SKM-1 treated with dmso at 0.1 percent for 144 hours (cell line): ENCODE data around the gene HBZ.
"Not testable (repeated sequence)": the region's sequence is repeated elsewhere in the genome, so short reads cannot be mapped to it uniquely, and the experiment has no call there.

ENCODE experiments used
- DNase-seq: peaks from one replicate; lab custom pipeline; 2025; ENCODE audit not compliant: unreplicated experiment; lab: John Stamatoyannopoulos, UW

HBZ gene

DNA sequence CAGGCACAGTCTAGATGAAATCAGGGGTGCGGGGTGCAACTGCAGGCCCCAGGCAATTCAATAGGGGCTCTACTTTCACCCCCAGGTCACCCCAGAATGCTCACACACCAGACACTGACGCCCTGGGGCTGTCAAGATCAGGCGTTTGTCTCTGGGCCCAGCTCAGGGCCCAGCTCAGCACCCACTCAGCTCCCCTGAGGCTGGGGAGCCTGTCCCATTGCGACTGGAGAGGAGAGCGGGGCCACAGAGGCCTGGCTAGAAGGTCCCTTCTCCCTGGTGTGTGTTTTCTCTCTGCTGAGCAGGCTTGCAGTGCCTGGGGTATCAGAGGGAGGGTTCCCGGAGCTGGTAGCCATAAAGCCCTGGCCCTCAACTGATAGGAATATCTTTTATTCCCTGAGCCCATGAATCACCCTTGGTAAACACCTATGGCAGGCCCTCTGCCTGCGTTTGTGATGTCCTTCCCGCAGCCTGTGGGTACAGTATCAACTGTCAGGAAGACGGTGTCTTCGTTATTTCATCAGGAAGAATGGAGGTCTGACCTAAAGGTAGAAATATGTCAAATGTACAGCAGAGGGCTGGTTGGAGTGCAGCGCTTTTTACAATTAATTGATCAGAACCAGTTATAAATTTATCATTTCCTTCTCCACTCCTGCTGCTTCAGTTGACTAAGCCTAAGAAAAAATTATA, 25.7 kb downstream of the HBZ start:
- DNase-seq = no peak

DNA sequence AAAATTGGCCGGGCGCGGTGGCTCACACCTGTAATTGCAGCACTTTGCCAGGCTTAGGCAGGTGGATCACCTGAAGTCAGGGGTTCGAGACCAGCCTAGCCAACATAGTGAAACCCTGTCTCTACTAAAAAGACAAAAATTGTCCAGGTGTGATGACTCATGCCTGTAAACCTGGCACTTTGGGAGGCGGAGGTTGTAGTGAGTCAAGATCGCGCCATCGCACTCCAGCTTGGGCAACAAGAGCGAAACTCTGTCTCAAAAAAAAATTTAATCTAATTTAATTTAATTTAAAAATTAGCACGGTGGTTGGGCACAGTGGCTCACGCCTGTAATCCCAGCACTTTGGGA, 26.2 kb downstream of the HBZ start:
- DNase-seq = no peak

DNA sequence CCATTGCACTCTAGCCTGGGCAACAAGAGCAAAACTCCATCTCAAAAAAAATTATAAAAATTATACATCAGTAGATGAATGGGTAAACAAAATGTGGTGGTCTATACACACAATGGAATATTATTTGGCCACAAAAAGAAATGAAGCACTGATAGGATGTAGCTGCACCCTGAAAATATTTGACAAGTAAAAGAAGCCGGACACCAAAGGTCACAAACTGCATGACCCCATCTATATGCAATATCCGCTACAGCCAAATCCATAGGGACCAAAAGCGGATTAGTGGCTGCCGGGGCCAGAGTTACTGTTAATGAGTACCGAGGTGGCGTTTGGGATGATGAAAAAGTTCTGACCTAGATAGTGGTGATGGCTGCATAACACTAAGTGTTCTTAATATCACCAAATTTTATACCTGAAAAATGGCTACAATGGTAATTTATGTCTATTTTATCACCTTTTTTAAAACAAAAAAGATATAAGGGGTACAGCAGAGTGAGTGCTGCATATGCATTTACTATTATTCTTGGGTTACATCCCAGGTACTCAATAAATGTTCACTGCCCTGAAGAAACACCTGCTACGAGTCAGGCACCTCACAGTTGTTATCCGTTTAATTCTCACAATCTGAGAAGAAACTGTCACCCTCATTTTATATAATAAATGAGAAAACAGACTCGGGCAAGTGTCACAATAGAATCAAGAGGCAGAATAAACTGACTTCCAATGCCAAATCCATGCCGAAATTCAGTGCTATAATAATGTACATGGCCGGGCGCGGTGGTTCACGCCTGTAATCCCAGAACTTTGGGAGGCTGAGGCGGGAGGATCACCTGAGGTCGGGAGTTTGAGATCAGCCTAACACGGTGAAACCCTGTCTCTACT, 27.0 kb downstream of the HBZ start:
- DNase-seq = no peak

DNA sequence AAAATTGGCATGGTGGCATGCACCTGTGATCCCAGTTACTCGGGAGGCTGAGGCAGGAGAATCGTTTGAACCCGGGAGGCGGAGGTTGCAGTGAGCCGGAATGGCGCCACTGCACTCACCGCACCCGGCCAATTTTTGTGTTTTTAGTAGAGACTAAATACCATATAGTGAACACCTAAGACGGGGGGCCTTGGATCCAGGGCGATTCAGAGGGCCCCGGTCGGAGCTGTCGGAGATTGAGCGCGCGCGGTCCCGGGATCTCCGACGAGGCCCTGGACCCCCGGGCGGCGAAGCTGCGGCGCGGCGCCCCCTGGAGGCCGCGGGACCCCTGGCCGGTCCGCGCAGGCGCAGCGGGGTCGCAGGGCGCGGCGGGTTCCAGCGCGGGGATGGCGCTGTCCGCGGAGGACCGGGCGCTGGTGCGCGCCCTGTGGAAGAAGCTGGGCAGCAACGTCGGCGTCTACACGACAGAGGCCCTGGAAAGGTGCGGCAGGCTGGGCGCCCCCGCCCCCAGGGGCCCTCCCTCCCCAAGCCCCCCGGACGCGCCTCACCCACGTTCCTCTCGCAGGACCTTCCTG, 27.7 kb downstream of the HBZ start, which contains the start of gene HBQ1:
Gene HBQ1, plus strand, starts transcription at position 359 of the 575 bp plus-strand sequence. Its CDS starts 28 bp downstream, at position 387.
- DNase-seq = no peak

DNA sequence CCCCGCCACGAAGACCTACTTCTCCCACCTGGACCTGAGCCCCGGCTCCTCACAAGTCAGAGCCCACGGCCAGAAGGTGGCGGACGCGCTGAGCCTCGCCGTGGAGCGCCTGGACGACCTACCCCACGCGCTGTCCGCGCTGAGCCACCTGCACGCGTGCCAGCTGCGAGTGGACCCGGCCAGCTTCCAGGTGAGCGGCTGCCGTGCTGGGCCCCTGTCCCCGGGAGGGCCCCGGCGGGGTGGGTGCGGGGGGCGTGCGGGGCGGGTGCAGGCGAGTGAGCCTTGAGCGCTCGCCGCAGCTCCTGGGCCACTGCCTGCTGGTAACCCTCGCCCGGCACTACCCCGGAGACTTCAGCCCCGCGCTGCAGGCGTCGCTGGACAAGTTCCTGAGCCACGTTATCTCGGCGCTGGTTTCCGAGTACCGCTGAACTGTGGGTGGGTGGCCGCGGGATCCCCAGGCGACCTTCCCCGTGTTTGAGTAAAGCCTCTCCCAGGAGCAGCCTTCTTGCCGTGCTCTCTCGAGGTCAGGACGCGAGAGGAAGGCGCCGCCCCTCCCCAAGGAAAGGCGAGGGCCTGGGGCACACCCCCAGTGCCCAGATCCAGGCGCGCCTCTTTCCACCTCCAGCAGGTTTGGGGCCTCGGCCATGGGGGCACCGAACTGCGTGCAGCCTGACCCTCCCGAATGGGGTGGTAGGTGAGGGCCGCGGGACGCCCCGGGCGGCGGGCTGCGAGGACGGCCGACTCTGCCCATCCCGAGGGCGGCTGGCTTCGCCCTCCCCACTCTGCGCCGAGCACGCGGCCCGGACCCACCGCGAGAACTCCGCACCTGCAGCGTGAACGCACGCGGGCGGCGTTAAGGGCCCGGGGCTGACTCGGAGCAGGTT, 28.5 kb downstream of the HBZ start:
- DNase-seq = peak; percentile 72

DNA sequence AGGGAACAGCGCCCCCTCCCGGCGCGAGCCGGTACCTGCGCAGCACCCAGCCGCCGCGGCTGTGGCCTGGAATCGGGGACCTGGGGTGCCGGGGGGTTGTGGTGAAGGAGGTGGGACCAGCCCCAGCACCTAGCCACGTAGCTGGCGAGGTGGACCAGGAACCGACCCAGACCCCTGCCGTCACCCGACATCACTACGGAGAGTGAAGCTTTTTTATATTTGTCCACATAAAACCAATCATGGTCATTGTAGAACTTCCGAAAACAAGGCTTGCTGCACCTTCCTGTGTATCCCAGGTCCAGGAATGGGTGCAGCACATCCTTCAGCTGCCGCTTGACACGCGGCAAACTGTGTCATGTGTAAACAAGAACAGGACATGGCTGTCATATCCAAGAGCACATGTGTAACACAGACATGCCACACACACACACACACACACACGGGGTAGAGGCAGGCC, 29.1 kb downstream of the HBZ start:
- DNase-seq = no peak

DNA sequence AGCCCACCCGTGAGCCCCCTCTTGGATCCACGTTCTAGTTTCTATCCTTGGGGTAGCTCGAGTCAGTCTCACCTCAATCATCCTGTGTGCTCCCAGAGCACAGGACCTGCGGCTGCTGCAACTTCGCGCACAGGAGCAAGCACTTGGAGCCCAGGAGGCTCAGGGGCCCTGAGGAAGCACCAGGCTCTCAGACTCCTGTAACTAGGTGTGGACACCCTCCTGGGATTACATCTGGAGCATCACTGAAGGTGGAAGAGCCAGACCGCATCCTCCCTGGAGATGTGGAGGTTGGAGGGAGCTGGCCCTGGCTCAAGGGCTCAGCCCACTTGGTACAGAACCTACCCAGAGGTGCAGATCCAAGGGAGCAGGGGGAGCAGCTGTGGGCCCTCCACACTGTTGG, 30.6 kb downstream of the HBZ start:
- no peak for DNase-seq

DNA sequence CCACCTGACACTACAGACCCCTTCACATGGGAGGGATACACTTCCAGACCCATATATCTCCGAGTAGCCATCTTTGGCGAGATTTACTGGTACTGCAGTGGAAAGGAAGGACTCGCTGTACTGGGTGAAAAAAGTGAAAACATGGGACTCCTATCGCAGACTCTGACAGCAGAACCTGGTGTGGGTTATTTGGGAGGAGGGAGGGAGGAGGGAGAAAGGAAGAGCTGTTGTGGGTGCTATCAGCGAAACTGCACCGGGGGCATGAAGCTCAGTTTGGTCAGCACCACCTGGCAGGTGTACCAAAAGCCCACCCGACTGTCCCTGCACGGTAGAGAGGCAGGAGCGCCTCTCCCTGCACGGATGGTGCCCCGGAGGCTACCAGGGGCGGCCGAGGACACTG, 32.8 kb downstream of the HBZ start:
- DNase-seq = no peak

DNA sequence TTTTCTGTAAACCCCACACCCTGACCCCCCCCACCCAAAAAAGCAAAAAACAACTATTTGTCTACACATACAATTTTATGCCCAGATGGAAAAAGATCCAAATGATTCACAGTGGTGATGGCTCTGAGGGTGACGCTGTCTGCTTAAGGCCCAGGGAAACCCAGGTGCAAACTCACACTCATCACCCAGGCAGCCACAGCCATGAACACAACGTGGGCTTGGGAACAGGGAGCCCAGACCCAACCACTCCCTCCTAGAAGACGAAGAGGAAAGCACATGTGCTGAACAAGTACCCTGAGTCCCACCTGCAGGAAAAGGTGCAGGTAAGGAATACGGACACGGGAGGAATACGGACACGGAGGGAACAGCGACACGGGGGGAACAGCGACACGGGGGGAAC, 33.2 kb downstream of the HBZ start:
- no peak for DNase-seq

DNA sequence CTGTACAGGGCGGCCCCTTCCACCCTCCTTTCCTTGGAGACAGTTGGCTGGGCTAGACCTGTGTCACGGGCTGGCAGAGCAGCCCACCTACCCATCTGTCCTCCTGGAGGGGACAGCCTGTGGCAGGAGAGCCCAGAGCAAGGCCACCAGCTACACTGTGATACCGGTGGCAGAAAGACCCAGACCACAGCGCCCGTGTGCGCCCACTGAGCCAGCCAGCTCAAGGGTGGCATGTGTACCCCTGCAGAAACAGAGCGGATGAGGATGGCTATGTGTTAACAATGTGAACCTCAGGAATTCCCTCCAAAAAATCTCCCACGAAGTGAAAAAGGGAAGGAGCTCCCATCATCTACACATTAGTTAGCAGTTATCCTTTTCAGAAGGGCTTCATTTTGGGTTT, 34.9 kb downstream of the HBZ start:
- no peak for DNase-seq

DNA sequence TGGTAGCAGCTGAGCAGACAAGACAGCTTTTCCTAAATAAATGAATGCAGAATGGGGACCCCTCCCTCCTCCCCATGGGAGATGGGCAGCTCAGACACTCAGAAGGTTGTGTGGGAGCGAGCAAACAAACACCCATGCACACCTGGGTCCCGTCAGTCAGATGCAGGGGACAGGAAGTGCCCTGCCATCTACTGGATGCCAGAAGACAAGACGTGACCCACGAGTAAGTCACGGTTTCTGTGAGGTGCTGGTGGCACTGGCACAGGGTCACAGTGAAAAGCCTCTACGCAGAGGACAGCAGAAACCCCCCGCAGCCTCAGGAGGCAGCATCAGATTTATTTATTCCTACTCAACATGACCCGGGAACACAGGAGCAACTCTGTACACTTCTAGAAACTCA, 36.2 kb downstream of the HBZ start:
- no peak for DNase-seq

DNA sequence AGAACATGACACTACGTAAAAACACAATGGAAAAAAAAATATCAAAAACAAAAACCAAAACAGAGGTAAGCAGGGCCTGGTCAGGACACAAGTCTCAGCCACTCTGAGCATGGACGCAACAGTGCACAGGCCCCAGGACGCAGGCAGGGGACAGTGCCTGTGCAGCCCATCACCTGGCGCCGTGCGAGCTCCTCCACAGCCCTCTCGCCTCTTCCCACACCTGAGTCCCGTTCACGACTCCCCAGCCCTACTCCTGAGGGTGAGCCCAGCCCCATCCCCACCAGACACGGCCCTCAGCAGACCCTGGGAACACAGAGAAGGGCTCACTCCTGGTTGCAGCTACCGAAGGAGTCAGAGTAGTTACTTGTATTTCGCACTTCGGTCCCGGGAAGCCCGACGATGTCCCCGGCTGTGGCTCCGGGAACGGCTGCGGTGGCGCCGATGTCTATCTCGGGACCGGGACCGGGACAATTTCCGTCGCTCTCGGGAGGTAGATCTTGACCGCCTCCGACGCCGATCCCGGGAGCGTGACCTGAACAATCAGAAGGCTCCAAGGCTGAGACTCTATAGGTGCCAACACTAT, 37.3 kb downstream of the HBZ start:
- DNase-seq = no peak

DNA sequence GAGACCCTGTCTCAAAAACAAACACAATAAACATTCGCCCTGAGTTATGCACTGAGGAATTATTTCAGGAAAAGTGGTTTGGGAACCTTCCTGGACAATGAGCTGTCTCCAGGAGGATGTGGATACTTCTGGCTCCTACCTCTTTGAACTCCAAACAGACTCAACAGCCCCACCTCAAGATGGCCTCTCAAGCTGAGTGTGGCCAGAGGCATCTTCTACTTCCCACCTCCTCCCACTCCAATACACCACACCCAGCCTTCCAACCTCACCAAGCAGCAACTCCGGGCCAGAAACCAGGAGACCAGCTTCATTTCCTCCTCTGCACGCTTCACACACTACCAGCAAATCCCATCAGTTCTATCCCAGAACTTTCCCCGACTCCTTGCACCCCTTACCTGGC, 39.4 kb downstream of the HBZ start:
- DNase-seq = no peak

DNA sequence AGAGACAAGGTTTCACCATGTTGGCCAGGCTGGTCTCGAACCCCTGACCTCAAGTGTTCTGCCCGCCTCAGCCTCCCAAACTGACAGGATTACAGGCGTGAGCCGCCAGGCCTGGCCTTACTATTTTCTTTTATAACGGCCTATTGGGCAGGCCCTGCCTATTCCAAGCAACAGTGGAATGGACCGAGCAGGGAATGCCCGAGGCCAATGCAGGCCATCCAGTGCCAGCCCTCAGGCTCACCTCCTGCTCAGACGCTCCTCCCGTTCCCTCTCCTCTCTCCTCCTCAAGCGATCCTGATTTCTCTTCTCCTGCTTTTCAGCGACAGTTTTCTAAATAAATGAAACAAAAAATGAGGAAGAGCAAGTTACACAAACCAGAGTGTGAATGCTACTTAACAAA, 40.2 kb downstream of the HBZ start:
- no peak for DNase-seq

DNA sequence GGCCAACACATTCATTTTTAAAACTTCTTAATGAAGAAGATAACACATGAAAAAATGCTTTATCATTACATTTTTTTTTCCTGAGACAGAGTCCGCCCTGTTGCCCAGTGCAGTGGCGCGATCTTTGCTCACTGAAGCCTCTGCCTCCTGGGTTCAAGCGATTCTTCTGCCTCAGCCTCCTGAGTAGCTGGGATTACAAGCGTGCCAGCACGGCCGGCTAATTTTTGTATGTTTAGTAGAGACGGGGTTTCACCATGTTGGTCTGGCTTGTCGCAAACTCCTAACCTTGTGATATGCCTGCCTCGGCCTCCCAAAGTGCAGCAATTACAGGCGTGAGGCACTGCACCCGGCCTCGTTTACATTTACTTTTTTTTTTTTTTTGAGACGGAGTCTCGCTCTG, 41.0 kb downstream of the HBZ start:
- no peak for DNase-seq

DNA sequence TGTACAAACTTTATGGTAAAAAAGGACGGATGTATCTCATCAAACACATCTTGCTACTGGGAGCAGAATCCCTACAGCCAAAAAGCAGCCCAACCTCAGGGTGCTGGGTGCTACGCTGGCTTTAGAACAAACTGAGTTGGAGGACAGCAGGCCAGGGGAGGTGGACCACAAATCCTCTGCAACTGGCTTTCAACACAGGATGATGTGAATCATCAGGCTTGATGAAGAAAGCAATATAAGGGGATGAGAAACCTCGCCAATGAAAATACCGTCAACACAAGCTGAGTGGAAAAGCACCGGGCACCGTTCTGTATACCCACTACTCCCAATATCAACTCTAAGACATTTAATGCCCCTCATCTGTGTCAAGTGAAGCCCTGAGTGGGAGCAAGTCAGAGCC, 42.1 kb downstream of the HBZ start:
- no peak for DNase-seq

DNA sequence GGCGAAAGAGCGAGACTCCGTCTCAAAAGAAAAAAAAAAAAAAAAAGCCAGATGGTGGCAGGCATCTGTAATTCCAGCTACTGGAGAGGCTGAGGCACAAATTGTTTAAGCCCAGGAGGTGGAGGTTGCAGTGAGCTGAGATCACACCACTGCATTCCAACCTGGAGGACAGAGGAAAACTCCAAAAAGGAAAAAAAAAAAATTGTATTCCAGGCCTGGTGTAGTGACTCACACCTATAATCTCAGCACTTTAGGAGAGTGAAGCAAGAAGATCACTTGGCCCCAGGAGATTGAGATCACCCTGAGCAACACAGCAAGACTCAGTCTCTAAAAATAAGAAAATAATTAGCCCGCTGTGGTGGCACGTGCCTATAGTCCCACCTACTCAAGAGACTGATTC, 47.9 kb downstream of the HBZ start:
- DNase-seq = no peak

DNA sequence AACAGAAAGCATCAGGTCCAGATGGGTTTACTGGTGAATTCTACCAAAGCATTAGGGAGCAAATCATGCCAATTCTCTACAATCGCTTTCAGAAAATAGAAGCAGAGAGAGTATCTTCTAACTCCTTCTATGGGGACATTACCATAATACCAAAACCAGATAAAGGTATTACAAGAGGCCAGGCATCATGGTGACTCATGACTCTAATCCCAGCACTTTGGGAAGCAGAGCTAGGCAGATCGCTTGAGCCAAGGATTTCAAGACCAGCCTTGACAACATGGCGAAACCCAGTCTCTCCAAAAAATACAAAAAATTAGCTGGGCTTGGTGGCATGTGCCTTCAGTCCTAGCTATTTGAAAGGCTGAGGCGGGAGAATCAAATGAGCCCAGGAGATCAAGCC, 50.8 kb downstream of the HBZ start:
- DNase-seq = no peak

DNA sequence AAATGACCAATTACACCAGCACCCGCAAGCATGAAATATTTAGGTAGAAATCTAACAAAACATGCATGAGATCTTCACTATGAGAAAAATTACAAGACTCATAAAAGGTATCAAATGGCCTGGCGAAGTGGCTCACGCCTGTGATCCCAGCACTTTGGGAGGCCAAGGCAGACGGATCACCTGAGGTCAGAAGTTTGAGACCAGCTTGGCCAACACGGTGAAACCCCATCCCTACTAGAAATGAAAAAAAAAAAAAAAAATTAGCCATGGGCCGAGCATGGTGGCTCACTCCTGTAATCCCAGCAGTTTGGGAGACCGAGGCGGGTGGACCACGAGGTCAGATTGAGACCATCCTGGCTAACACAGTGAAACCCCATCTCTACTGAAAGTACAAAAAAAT, 51.6 kb downstream of the HBZ start:
- DNase-seq = not testable (repeated sequence)
